HUES64 (cell line): ENCODE measurements around the gene GADD45A.

Source experiments
- H3K27ac ChIP-seq: 2 replicates; pipeline ENCODE4 v1.7.0; 2013; ENCODE audit warnings: low read depth, low read length, inconsistent platforms
- H3K27me3 ChIP-seq: 2 replicates; pipeline ENCODE4 v1.6.1; 2013; ENCODE audit warnings: mild to moderate bottlenecking, low read length; ENCODE audit not compliant: insufficient read depth
- H3K36me3 ChIP-seq: 2 replicates; pipeline ENCODE4 v1.6.1; 2013; ENCODE audit warnings: mild to moderate bottlenecking, low read length; ENCODE audit not compliant: insufficient read depth
- H3K4me1 ChIP-seq: 2 replicates; pipeline ENCODE4 v1.6.1; 2013; ENCODE audit warnings: mild to moderate bottlenecking, low read length, moderate library complexity; ENCODE audit not compliant: insufficient read depth
- H3K4me3 ChIP-seq: 2 replicates; pipeline ENCODE4 v1.5.1; 2013; ENCODE audit warnings: mild to moderate bottlenecking, low read length, moderate library complexity
- H3K9ac ChIP-seq: 2 replicates; pipeline ENCODE4 v1.6.1; 2013; ENCODE audit warnings: mild to moderate bottlenecking, low read depth, low read length
- H3K9me3 ChIP-seq: 2 replicates; pipeline ENCODE4 v1.6.1; 2013; ENCODE audit warnings: low read depth, low read length; ENCODE audit not compliant: insufficient read depth
- WGBS: fragments of 150-250, 120-280 bp; methylation state at CpG from one replicate; pipeline ENCODE4 v1.1.7; 2013; ENCODE audit warnings: missing lambda C conversion rate; 5-methylcytosine and 5-hydroxymethylcytosine counted together

Gene GADD45A

GRCh38 chr1:67735806-67736627, 51.0 kb downstream of the GADD45A start:
- Histone ChIP-seq H3K9me3 (no peaks in the 10 kb centered on the region), H3K27me3 (no peaks in the 10 kb centered on the region), H3K27ac (no peak overlapping the region), H3K36me3 (no peaks in the 10 kb centered on the region), H3K4me1 (peaks cover 13% of the 10 kb centered on the region), H3K4me3 (no peak overlapping the region), H3K9ac (no peak overlapping the region)
- 76% methylated on average over 11 of the region's 11 CpGs for WGBS

GRCh38 chr1:67736750-67737149, 51.7 kb downstream of the GADD45A start:
- H3K27ac ChIP-seq: no peak overlapping the region
- no peak overlapping the region for H3K4me3 ChIP-seq
- no peak overlapping the region for H3K9ac ChIP-seq
- no peaks in the 10 kb centered on the region for H3K27me3 ChIP-seq
- peaks cover 13% of the 10 kb centered on the region for H3K4me1 ChIP-seq
- 93% methylated on average over 2 of the region's 3 CpGs for WGBS
- H3K9me3 ChIP-seq: no peaks in the 10 kb centered on the region
- H3K36me3 ChIP-seq: no peaks in the 10 kb centered on the region

GRCh38 chr1:67737875-67738274, 52.9 kb downstream of the GADD45A start:
- Histone ChIP-seq H3K27me3 (no peaks in the 10 kb centered on the region), H3K4me3 (no peak overlapping the region), H3K4me1 (peaks cover 16% of the 10 kb centered on the region), H3K9ac (no peak overlapping the region), H3K27ac (no peak overlapping the region), H3K36me3 (no peaks in the 10 kb centered on the region), H3K9me3 (no peaks in the 10 kb centered on the region)
- 94% methylated on average over 3 of the region's 3 CpGs for WGBS
